Stimulated activated CD4-positive, alpha-beta T cell treated with anti-CD3 and anti-CD28 coated beads, Interleukin-4, amount 100 ng/mL, for 1 hour (primary cell): Measurements from ENCODE around the gene FAHD2B.
"Not testable (repeated sequence)": the region's sequence is repeated elsewhere in the genome, so short reads cannot be mapped to it uniquely, and the experiment has no call there.

Source experiments
- DNase-seq: peaks from one replicate; pipeline ENCODE4 v3.0.0-alpha.2; 2020

The FAHD2B gene, protein sequence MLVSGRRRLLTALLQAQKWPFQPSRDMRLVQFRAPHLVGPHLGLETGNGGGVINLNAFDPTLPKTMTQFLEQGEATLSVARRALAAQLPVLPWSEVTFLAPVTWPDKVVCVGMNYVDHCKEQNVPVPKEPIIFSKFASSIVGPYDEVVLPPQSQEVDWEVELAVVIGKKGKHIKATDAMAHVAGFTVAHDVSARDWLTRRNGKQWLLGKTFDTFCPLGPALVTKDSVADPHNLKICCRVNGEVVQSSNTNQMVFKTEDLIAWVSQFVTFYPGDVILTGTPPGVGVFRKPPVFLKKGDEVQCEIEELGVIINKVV

DNA sequence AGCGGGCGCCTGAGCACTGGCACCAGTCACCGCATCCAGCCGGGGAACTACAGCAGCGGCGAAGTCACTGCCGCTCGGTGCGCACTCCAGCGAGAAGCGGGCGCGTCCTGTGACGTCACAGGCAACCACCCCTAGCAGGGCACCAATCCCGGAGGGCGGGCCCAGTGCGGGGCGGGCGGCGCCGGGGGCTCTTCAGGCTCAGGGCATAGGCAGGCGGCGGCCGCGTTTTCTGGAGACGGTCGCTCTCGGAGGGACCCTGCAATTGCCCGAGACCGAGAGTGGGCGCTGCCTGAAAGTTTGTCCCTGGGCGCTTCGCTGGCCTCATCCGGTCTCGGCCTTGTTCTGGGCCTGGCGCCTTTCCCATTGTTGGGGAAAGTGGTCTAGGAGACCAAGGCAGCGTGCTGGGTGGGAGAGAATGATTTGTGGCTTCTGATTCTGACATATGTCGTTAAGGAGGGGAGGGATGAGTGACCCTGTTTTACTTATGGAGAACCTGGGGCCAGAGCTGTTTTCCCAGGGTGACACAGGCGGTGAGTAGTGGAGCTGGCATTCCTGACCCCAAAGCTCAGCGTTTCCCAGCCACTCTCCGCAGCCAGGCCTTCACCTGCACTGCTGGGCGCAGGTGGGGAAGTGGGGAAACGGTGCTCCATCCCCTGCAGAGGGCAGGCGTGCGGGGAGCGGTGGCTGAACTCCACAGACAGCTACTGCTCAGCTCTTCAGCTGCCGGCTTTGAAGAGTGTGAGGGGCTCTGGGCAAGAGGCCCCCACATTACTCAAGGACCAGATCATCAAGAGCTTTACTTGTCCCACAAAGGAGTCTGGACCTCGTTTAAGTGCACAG, at the start of gene FAHD2B:
Gene FAHD2B (minus strand): TSS at position 111 of the 840 bp plus-strand sequence. CDS start 3,176 bp downstream, outside the sequence.
- peak; percentile 87 for DNase-seq

DNA sequence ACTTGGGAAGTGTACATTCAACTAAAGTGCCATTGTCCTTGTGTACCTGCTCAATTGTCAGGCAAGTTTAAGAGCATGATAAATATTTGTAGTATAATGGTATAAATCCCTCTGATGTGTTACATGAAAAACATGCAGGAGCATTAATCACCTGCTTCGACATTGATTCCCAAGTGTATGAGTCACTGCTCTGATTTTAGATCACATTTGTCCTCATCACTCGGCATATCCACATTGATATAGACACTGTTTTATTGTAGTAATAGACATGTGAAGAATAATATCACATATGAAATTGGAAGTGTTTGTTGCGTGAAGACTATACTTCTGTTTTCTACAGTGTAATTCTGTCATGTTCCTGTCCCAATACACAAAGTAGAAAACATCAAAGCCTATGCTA, 49.3 kb upstream of the FAHD2B start:
- not testable (repeated sequence) for DNase-seq

DNA sequence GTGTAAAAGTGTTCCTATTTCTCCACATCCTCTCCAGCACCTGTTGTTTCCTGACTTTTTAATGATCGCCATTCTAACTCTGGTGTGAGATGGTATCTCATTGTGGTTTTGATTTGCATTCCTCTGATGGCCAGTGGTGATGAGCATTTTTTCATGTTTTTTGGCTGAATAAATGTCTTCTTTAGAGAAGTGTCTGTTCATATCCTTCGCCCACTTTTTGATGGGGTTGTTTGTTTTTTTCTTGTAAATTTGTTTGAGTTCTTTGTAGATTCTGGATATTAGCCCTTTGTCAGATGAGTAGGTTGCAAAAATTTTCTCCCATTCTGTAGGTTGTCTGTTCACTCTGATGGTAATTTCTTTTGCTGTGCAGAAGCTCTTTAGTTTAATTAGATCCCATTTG, 34.4 kb upstream of the FAHD2B start:
- DNase-seq = not testable (repeated sequence)

DNA sequence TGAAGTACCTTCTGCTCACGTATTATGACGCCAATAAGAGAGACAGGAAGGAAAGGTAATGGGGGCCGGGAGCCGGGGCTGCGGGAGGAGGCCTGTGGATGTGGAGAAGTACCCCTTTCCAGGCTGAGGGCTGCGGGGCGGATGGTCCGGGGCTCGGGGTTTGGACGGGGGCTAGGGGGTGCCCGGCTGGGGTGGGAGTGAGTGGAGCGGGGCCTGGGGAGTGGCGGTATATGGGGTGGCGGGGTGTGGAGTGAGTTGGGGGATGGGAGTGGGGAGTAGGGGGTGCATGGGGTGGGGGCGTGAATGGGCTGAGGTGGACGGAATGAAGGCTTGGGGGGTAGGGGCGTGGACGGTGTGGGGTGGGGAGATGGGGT, 19.2 kb upstream of the FAHD2B start:
- DNase-seq = not testable (repeated sequence)

DNA sequence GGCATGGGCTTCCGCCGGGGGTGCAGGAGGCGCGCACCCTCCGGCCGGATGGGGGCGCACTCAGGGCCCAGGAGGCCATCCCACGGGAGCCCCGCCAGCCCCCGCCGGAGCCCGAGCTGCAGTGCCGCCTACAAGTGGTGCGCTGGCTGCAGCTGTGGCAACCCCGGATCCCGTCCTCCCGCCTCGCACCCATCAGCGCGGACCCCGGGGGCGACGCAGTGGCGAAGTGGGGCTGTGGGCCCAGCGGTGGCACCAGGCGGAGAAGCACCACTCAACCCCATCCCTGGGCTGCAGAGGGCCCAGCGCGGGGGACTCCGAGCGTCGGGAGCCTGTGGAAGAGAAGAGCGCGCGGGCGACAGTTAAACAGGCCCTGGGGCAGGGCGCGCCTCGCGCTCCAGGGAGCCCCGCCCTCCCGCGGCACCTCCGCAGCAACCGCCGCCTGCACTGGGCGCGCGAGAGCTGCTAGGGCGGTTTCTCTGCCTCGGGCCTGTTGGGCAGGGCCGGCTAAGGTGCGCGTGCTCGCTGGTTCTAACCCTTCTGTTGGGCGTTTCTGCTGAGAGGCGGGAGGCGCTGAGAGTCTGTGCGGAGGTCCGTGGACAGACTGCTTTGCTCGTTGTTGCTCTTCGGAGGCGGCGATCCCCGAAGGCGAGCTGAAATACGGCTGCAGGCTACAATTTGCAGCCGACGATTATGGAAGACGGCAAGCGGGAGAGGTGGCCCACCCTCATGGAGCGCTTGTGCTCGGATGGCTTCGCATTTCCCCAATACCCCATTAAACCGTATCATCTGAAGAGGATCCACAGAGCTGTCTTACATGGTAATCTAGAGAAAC, 18.6 kb upstream of the FAHD2B start, which contains the start of gene ANKRD36:
Gene ANKRD36 (plus strand): TSS at position 104 of the 832 bp plus-strand sequence. CDS start 587 bp downstream, at position 691.
- peak; percentile 87 for DNase-seq

DNA sequence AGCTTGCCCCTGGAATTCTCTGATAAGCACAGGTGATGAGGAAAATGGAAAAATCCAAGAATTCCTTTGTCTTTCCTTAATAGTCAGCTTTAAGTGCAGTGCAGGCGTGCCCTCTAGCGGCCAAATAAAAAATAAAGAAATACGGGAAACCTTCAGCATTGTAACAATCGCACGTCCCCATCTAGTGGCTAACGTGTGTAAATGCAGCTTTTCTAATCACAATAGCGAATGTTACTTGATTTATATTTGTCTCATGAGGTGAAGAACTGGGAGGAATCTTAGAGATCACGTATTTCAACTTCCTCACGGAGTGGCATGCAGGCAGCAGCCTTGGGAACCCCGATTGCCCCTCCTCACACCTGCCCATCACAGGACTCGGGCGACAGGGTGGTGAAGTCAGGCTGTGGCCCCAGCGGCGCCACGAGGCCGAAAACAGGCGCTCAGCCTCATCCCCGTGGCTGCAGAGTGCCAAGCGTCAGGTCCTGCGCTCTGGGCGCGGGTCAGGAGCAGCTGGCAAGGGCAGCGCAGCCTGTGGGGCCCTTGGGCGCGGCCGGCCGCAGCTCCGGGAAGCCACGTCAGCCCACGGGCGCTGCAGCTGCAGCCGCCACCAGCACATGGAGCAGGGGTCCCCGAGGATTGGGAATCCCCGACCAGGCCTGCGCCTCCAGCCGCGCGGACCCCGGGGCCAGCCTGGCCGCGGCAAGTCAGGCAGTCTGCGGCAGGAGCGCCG, 17.8 kb upstream of the FAHD2B start:
- DNase-seq = peak; percentile 24

DNA sequence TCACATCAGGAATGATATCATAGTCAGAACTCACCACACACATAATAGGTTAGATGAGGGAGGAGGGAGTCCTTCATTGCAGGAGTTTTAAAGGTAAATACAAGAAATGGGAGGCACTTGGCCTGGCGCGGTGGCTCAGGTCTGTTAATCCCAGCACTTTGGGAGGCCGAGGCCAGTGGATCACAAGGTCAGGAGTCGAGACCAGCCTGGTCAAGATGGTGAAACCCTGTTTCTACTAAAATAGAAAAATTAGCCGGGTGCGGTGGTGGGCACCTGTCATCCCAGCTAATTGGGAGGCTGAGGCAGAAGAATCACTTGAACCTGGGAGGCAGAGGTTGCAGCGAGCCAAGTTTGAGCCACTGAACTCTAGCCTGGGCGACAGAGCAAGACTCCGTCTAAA, 16.6 kb upstream of the FAHD2B start:
- DNase-seq = not testable (repeated sequence)

DNA sequence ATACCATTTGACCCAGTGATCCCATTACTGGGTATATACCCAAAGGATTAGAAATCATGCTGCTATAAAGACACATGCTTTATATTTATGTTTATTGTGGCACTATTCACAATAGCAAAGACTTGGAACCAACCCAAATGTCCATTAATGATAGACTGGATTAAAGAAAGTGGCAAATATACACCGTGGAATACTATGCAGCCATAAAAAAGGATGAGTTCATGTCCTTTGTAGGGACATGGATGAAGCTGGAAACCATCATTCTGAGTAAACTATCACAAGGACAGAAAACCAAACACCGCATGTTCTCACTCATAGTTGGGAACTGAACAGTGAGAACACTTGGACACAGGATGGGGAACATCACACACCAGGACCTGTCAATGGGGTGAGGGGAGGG, 12.2 kb upstream of the FAHD2B start:
- DNase-seq = not testable (repeated sequence)

DNA sequence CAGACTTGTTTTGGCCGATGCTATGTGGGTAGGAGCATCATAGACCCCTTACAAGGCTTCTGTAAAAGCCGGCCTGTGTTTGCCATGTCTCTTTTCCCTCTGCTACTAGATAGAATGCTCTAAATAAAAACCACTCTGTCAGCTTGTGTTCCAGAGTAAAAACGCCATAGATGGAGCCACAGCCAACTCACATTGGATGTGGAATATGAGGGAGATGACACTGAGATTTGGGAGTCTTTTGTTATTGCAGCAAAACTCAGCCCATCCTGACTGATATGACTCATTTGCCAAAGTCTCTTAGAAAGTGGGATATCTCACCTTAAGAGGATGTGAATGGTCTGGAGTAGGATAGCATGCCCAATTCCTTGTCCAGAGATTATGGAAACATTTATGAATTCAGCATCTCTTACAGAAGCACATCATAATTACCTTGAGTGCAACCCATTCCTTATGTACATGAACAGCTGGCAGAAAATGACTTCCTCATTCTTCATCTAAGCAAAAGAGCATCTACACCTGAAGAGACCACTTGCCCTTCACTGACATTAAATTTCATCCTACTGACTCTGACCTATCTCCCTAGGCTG, 4.2 kb upstream of the FAHD2B start:
- DNase-seq = not testable (repeated sequence)

DNA sequence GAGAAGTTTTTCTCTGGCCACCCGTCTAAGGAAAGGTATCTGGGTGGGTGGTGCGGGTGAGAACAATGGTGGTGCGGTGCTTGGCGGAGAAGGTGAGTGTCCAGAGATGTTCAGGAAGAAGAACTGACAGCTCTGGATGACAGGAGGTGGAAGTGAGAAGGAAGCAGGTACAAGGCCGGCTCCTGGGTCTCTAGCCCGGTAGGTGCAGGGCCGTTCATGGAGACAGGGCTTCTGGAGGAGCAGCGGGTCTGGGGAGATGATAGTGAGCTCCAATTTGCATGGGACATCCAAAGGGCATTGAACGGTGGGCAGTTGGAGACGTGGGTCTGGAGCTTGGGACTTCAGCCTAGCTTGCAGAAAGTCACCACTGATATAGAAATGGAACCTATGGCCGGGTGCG, 979 bp upstream of the FAHD2B start:
- DNase-seq = no peak

DNA sequence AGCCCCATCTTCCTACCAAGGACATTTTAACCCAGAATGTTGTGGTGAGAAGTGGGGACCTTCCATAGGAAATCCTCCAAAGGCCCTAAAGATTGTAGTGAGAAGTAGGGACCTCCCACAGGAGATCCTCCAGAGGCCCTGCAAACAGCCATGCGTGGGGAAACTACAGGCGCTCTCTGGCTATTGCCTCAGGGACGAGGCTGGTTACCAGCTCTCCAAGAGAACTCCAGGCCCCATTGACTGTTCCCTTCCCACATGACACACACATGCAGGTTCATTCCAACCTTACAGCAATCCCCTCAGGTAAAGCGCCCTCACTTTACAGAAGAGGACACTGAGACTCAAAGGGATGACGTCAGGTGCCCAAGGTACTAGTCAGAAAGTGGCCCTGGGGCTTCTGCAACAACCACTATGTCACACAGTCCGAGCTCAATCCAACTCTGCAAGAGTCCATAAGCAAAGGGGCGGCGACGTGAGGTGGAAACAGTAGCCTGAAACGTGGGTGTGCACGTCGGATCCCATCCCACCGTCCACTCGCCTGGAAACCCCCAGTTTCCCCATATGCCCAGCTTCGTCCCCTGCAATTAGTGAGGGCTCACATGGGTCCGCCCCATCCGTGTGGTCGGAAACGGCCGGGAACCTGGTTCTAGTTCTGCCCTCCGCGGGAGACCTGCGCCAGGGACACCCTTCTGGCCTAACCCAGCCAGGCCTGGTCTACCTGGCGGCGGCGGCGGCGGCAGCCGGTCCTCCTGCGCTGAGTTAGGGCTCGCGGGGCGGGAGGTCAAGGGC, 505 bp downstream of the FAHD2B start:
- not testable (repeated sequence) for DNase-seq

DNA sequence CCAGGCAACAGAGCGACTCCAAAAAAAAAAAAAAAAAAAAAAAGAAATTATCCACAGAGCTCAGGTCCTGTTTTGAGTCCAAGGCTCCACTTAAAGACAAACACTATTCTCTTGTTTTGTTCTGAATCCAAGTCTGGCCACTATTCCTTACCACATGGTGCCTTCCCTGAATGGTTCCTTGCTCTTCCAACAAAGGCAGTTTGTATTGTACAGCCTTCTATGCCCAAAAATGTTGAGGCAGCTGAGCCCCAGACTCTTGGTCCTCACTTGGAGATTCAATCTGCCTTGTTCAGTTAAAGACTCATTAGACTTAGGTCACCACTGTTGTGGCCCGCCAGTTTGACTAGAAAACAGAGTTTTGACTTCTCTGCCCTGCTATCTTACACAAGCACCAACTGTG, 1.7 kb downstream of the FAHD2B start:
- not testable (repeated sequence) for DNase-seq

DNA sequence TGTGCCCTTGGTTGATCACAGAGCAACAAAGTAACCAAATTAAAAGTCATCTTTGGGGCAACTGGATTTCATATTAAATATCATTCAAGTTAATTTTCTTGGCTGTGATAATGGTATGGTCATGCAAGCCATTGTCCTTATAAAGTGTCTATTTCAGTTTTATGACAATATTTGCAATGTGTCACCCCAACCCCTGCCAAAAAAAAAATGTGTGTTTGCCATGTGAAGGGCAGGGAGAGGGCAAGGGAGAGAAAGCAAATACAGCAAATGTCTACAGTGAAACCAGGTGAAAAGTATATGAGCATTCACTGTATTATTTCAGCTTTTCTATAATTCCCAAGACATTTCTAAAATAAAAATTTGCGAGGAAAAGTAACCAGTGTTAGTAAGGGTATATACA, 6.0 kb downstream of the FAHD2B start:
- not testable (repeated sequence) for DNase-seq

DNA sequence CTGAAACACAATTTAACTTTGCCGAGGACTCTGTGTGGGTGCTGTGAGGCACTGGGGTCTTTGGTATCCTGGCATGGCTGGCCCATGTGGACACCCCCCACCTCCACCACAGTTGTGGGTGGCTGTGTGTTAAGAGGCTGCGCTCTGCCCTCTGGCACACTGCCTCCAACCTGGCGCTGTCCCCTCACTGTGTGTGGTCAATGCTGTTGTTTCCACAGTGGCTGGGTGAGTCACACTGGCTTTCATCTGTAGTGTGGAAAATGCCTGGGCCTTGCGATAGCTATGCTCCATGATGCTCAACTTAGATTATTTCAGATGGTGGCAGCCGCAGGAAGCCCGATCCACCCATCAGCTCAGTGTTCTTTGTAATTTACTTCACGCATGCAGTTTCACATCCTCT, 9.6 kb downstream of the FAHD2B start:
- not testable (repeated sequence) for DNase-seq

DNA sequence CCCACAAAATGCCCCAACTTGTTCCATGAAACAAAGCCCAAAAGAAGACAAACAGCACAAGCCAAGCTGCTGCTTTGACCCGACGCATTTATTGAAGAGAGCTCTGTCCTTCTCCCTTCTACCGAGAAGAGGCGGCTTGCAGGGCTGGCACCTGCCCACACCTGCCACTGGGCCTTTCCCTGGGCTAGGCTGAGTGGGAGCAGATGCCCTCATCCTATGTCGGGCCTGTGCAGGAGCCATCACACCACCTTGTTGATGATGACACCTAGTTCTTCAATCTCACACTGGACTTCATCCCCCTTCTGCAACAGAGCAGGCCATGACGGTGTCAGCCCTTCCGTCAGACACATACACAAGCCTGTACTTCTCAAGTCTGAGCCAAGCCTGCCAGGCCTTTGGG, 11.2 kb downstream of the FAHD2B start:
- not testable (repeated sequence) for DNase-seq

DNA sequence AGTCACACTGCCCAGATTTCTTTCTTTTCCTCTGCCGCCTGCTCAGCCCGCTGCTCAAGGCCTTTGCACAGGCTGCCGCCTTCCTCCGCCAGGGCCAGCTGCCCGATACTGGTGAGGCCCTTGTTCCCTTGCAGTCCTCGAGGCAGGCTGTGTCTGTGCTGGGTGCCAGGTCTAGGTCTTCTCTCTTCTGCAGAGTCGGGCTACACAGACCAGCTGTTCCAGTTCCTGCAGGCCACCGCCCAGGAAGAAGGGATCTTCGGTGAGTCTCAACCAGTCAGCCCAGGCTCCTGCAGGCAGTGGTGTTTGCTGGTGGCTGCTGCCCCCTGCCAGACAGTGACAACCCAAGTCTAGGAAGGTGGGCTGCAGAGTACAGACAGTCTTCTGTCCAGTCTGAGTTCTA, 12.5 kb downstream of the FAHD2B start:
- not testable (repeated sequence) for DNase-seq

DNA sequence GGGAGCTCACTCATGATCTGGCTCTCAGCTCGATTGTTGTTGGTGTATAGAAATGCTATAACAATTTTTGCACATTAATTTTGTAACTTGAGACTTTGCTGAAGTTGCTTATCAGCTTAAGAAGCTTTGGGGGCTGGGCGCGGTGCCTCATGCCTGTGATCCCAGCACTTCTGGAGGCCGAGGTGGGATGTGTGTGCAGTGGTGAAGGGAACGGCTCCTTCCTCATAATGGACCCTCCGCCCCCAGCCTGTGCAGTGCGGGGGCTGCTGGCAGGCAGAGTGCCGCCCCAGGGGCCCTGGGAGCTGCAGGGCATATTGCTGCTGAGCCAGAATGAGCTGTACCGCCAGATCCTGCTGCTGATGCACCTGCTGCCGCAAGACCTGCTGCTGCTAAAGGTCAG, 13.8 kb downstream of the FAHD2B start:
- not testable (repeated sequence) for DNase-seq

DNA sequence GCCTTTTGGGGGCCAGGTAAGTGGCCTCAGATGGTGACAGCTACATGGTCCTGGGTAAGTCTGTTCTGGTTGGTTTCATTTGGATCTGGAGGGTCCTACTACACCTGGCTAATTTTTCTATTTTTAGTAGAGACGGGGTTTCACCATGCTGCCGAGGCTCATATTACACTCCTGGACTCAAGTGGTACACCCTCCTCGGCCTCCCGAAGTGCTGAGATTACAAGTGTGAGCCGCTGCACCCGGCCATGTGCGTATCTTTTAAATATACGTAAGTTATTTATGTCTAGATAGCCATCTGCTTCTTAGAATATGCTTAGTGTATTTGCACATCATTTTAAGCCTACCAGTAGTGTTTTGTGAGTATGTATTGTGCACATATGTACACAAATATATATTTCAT, 17.5 kb downstream of the FAHD2B start:
- not testable (repeated sequence) for DNase-seq

DNA sequence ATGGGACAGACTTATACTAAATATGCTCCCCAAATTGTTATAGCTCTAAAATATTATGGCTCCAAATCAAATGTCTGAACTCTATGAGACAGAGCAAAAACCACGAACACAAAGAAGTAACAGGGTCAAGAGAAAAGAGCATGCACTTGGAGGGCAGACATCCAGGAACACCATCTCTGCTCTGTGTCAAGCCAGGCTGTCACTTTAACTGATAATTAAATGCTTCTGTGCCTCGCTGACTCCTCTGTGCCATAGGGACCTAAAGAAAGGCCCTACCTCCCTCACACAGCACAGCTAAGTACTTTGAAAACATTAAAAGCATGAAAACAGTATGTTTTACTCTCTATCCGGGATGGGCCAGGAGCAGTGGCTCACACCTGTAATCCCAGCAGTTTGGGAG, 23.8 kb downstream of the FAHD2B start:
- not testable (repeated sequence) for DNase-seq

DNA sequence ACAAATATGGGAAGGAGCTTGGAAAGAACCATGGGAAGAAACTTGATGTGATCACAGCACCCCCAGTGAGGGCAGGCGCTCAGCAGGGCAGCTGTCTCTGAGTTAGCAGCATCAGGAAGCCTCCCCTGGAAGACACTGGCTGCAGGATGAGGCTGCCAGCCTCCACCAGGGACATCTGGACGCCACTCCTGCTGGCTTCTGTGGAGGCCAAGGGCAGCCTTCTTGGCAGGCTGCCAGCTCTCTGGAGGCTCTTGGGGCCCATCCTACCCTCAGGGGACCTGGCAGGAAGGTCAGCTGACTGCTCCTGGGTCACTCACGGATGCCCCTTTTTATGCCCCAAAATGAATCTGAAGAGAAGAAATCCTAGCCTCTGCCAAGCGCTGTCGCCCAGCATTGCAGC, 26.0 kb downstream of the FAHD2B start:
- not testable (repeated sequence) for DNase-seq

DNA sequence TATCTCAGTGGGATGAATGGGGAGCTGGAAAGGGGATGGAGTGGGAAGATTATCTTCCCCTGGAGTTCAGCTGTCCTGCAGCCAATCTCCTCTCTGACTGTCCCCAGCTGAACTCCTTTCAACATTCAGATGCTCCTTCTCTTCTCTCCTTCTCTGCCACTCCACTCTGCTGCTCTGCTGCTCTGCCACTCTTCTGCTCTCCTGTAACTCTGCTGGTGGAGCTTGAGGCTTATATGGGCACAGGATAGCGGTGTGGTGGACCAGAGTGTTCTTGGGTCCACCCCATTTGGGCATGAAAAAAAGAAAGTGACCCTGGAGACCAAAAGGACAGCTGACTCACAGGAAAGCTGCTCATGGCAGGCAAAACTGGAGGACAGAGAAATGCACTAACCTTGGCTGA, 26.6 kb downstream of the FAHD2B start:
- DNase-seq = no peak
